ENCODE measurements around the gene MYO3B. TPM values are rescaled to one million over a fixed set of nuclear protein-coding genes. Genes with fewer than 3 reads are reported as not detected.

Gene MYO3B
- polyA plus RNA-seq, 2 of the 4 experiments (the other 2 are of a cell fraction) = 0.01 TPM; not detected in 1

GRCh38 chr2:170498619-170499018 lies 320.7 kb downstream of the MYO3B start:
- Histone ChIP-seq H3K4me3 (no peak overlapping the region), H3K4me1 (no peaks in the 10 kb centered on the region), H3K4me2 (no peak overlapping the region), H3K9me3 (no peaks in the 10 kb centered on the region), H3K27ac (no peak overlapping the region)
- FAIRE-seq = no peak
- ChIA-PET CTCF (interaction anchor here (1.1 to 1.3 kb wide), 2 partner anchors 183 to 314 kb away, joined by 4 to 5 read pairs; no protein-coding TSS in a partner anchor), POLR2A (no interaction called here)
- no peak for ATAC-seq
- no peak for DNase-seq (ENCODE audit: low read depth in 1 of 2, low spot score in 1 of 2)
- WGBS (ENCODE audit: missing lambda C conversion rate) = 13% methylated on average over 5 of the region's 5 CpGs
- TF ChIP-seq KDM5A (IDR thresholded peaks at IDR 0.05) (no peak), NR3C1 (IDR thresholded peaks at IDR 0.05) (no peak), RARB (CRISPR knock-in tag; IDR thresholded peaks at IDR 0.05) (no peak), HOXB5 (CRISPR knock-in tag; IDR thresholded peaks at IDR 0.05) (no peak), ESRRA (IDR thresholded peaks at IDR 0.05; ENCODE audit: borderline replicate concordance, low read length) (no peak), RFX5 (IDR thresholded peaks at IDR 0.05) (no peak), SMC3 (IDR thresholded peaks at IDR 0.05) (no peak)

GRCh38 chr2:170500104-170500503 lies 322.2 kb downstream of the MYO3B start:
- 61% methylated on average over 1 of the region's 1 CpG for WGBS (ENCODE audit: missing lambda C conversion rate)
- no peak overlapping the region for H3K4me3 ChIP-seq
- FAIRE-seq (no peak), ATAC-seq (no peak), DNase-seq (ENCODE audit: low read depth in 1 of 2, low spot score in 1 of 2) (no peak)
- H3K27ac ChIP-seq = no peak overlapping the region
- H3K9me3 ChIP-seq = no peaks in the 10 kb centered on the region
- ChIA-PET POLR2A (no interaction called here), CTCF (no interaction called here)
- TF ChIP-seq CBX2 (IDR thresholded peaks at IDR 0.05; ENCODE audit: borderline replicate concordance, low read depth) (no peak), SMC3 (IDR thresholded peaks at IDR 0.05) (no peak), EHMT2 (IDR thresholded peaks at IDR 0.05; ENCODE audit: low read depth) (no peak), ATOH8 (CRISPR knock-in tag; IDR thresholded peaks at IDR 0.05; ENCODE audit: low read depth) (no peak), NPAS2 (CRISPR knock-in tag; IDR thresholded peaks at IDR 0.05; ENCODE audit: borderline replicate concordance) (no peak), ESRRA (IDR thresholded peaks at IDR 0.05; ENCODE audit: borderline replicate concordance, low read length) (no peak)
- H3K4me1 ChIP-seq = no peaks in the 10 kb centered on the region
- no peak overlapping the region for H3K4me2 ChIP-seq

- 22% methylated on average over 5 of the region's 5 CpGs for WGBS (ENCODE audit: missing lambda C conversion rate)
- Histone ChIP-seq H3K9me3 (no peaks in the 10 kb centered on the region), H3K4me2 (no peak overlapping the region), H3K27ac (no peak overlapping the region), H3K4me3 (no peak overlapping the region), H3K4me1 (no peaks in the 10 kb centered on the region)
- ChIA-PET CTCF (no interaction called here), POLR2A (no interaction called here)
- ATAC-seq (no peak), DNase-seq (ENCODE audit: low read depth in 1 of 2, low spot score in 1 of 2) (no peak), FAIRE-seq (no peak)
- no peak for TF ChIP-seq MAX (IDR thresholded peaks at IDR 0.05)
- no peak for TF ChIP-seq GATA3 (IDR thresholded peaks at IDR 0.05; ENCODE audit: borderline replicate concordance)
Observed at GRCh38 chr2:170500770-170501169, 322.8 kb downstream of the MYO3B start.

- no peak for TF ChIP-seq E2F6 (IDR thresholded peaks at IDR 0.05; ENCODE audit: borderline replicate concordance, low read depth)
- TF ChIP-seq HEYL (CRISPR knock-in tag; IDR thresholded peaks at IDR 0.05) = no peak
- TF ChIP-seq JUNB (IDR thresholded peaks at IDR 0.05) = no peak
- TF ChIP-seq RFX5 (IDR thresholded peaks at IDR 0.05) = no peak
- TF ChIP-seq EP300 (IDR thresholded peaks at IDR 0.05) = no peak
- TF ChIP-seq EHMT2 (IDR thresholded peaks at IDR 0.05; ENCODE audit: low read depth) = no peak
- TF ChIP-seq POLR2A (IDR thresholded peaks at IDR 0.05; ENCODE audit: low read length) = no peak
- no peak for TF ChIP-seq ESRRA (IDR thresholded peaks at IDR 0.05; ENCODE audit: borderline replicate concordance, low read length)
- TF ChIP-seq HOXB5 (CRISPR knock-in tag; IDR thresholded peaks at IDR 0.05) = no peak
- TF ChIP-seq RARB (CRISPR knock-in tag; IDR thresholded peaks at IDR 0.05) = no peak
- TF ChIP-seq ZSCAN20 (CRISPR knock-in tag; IDR thresholded peaks at IDR 0.05) = no peak
- no peak for TF ChIP-seq CEBPB (IDR thresholded peaks at IDR 0.05)
- no peak for TF ChIP-seq SREBF2 (IDR thresholded peaks at IDR 0.05)
- TF ChIP-seq CBX2 (IDR thresholded peaks at IDR 0.05; ENCODE audit: borderline replicate concordance, low read depth) = no peak
- TF ChIP-seq CBX8 (IDR thresholded peaks at IDR 0.05) = no peak
- no peak for TF ChIP-seq MAFK (IDR thresholded peaks at IDR 0.05; ENCODE audit: partially characterized antibody)
- no peak for TF ChIP-seq RCOR1 (IDR thresholded peaks at IDR 0.05; ENCODE audit: low read depth, low read length)
- TF ChIP-seq ELK1 (IDR thresholded peaks at IDR 0.05; ENCODE audit: low read depth, low read length) = no peak
- no peak for TF ChIP-seq ZFP36 (IDR thresholded peaks at IDR 0.05; ENCODE audit: borderline replicate concordance, partially characterized antibody)
- no peak for TF ChIP-seq NR3C1 (IDR thresholded peaks at IDR 0.05)
- WGBS (ENCODE audit: missing lambda C conversion rate) = 20% methylated on average over 6 of the region's 6 CpGs
- no peaks in the 10 kb centered on the region for H3K4me1 ChIP-seq
- H3K9me3 ChIP-seq = no peaks in the 10 kb centered on the region
- H3K27ac ChIP-seq = no peak overlapping the region
- ChIA-PET POLR2A (no interaction called here), CTCF (interaction anchor here (1.3 kb wide), 1 partner anchor 140 kb away, joined by 3 read pairs; no protein-coding TSS in a partner anchor)
- no peak for ATAC-seq
- no peak for FAIRE-seq
- DNase-seq (ENCODE audit: low read depth in 1 of 2, low spot score in 1 of 2) = no peak
- no peak overlapping the region for H3K4me3 ChIP-seq
- H3K4me2 ChIP-seq = no peak overlapping the region
Observed at GRCh38 chr2:170501421-170502043, 323.6 kb downstream of the MYO3B start.
